Caco-2 (cell line): ENCODE measurements around the gene NKD1. TPM values are rescaled to one million over a fixed set of nuclear protein-coding genes. Genes with fewer than 3 reads are reported as not detected.

Source experiments
- BruUV-seq: library from RNA; stranded (reverse); fragments of 400-500 nt; replicated peaks from 2 replicates; lab custom pipeline; 2021; lab: Mats Ljungman, UMichigan
- CTCF ChIA-PET: fragments of 300-600 bp; sonication (Branson Sonifier 250); formaldehyde crosslinking; loops from one replicate; lab custom pipeline; 2022; ENCODE audit warnings: antibody characterized with exemption; lab: Charles Lee
- POLR2A ChIA-PET: fragments of 300-600 bp; sonication (Branson Sonifier 250); formaldehyde crosslinking; loops from one replicate; lab custom pipeline; 2022; ENCODE audit warnings: antibody characterized with exemption; lab: Charles Lee
- DNase-seq, 2 experiments: peaks; one replicate each; pipeline versions ENCODE4 v3.0.0 to v3.0.0-alpha.2; 2020 to 2022
- H3K27me3 ChIP-seq: replicated peaks from 2 replicates; pipeline ENCODE4 v1.6.0; 2011; ENCODE audit warnings: low read length; ENCODE audit not compliant: control insufficient read depth, insufficient read depth
- H3K36me3 ChIP-seq: 2 replicates; pipeline ENCODE4 v1.5.1; 2011; ENCODE audit warnings: low read length; ENCODE audit not compliant: control insufficient read depth, insufficient read depth
- H3K4me1 ChIP-seq: fragments of 250-450 bp; sonication (Bioruptor Pico); 2 replicates; pipeline ENCODE4 v1.5.1; 2020; ENCODE audit warnings: mild to moderate bottlenecking
- H3K4me3 ChIP-seq: 2 replicates; pipeline ENCODE4 v1.5.1; 2011; ENCODE audit warnings: low read depth, mild to moderate bottlenecking, control low read depth, low read length
- H3K9me3 ChIP-seq: fragments of 250-450 bp; sonication (Bioruptor Pico); 2 replicates; pipeline ENCODE4 v1.5.1; 2020; ENCODE audit warnings: mild to moderate bottlenecking, moderate library complexity
- H3K27ac Mint-ChIP-seq: one replicate; pipeline ENCODE4 v1.8.0; 2022; ENCODE audit warnings: mixed read lengths; ENCODE audit not compliant: unreplicated experiment
- H3K27me3 Mint-ChIP-seq: one replicate; pipeline ENCODE4 v1.8.0; 2022; ENCODE audit warnings: mixed read lengths; ENCODE audit not compliant: insufficient read depth, unreplicated experiment
- H3K36me3 Mint-ChIP-seq: one replicate; pipeline ENCODE4 v1.8.0; 2022; ENCODE audit warnings: mild to moderate bottlenecking, mixed read lengths; ENCODE audit not compliant: insufficient read depth, unreplicated experiment
- H3K4me1 Mint-ChIP-seq: one replicate; pipeline ENCODE4 v1.8.0; 2022; ENCODE audit warnings: low read depth, mixed read lengths; ENCODE audit not compliant: unreplicated experiment
- H3K4me3 Mint-ChIP-seq: one replicate; pipeline ENCODE4 v1.8.0; 2022; ENCODE audit warnings: mild to moderate bottlenecking, moderate library complexity, mixed read lengths; ENCODE audit not compliant: unreplicated experiment
- H3K9me3 Mint-ChIP-seq: one replicate; pipeline ENCODE4 v1.8.0; 2022; ENCODE audit warnings: mixed read lengths; ENCODE audit not compliant: unreplicated experiment
- CTCF ChIP-seq, 2 experiments: fragments of 200-600 bp in 1 of 2; IDR thresholded peaks; 1 replicate in 1 of 2; 2 replicates in 1 of 2; pipeline versions ENCODE4 v1.5.1 to v1.8.0; 2011 to 2022; ENCODE audit warnings: antibody characterized with exemption in 1 of 2, control low read depth in 1 of 2, inconsistent platforms in 1 of 2, low read depth in 1 of 2, low read length in 1 of 2, mild to moderate bottlenecking in 1 of 2, moderate library complexity in 1 of 2; ENCODE audit not compliant: insufficient read depth in 1 of 2, severe bottlenecking in 1 of 2, unreplicated experiment in 1 of 2
- intact Hi-C: fragments of 100-400 bp; cut with micrococcal nuclease; formaldehyde crosslinking; loops from one replicate; pipeline ENCODE4 v1.10.0; 2022; ENCODE audit not compliant: unreplicated experiment
- total RNA-seq: library from RNA; stranded (reverse); gene quantifications from 2 replicates; pipeline ENCODE4 v1.2.3, GENCODE V29; 2022

The NKD1 gene
- total RNA-seq, 1 experiment from 2014 or later = 54.9 TPM

GRCh38 chr16:50655558-50656055 is 107.4 kb downstream of the NKD1 start:
- Histone ChIP-seq H3K4me3 (no peak overlapping the region), H3K36me3 (no peaks in the 10 kb centered on the region), H3K27me3 (no peaks in the 10 kb centered on the region), H3K4me1 (no peaks in the 10 kb centered on the region), H3K9me3 (0 out of 2 replicates have a peak, but pooled peaks cover 4% of the 10 kb centered on the region)
- BruUV-seq = no TSS peak
- Mint-ChIP-seq H3K27me3 (no peaks in the 10 kb centered on the region), H3K36me3 (no peaks in the 10 kb centered on the region), H3K9me3 (peaks cover 11% of the 10 kb centered on the region), H3K27ac (no peak overlapping the region), H3K4me3 (no peak overlapping the region), H3K4me1 (peaks cover 7% of the 10 kb centered on the region)
- ChIA-PET CTCF (no interaction called here), POLR2A (no interaction called here)
- intact Hi-C loops = no loop called here
- no peak for TF ChIP-seq CTCF (IDR thresholded peaks at IDR 0.05; ENCODE audit: insufficient read depth in 1 of 2, low read depth in 1 of 2, low read length in 1 of 2, severe bottlenecking in 1 of 2, unreplicated experiment in 1 of 2)
- DNase-seq = no peak

- Histone ChIP-seq H3K9me3 (0 out of 2 replicates have a peak, but pooled peaks cover under 1% of the 10 kb centered on the region), H3K4me3 (no peak overlapping the region), H3K36me3 (no peaks in the 10 kb centered on the region), H3K27me3 (no peaks in the 10 kb centered on the region), H3K4me1 (no peaks in the 10 kb centered on the region)
- Mint-ChIP-seq H3K4me3 (no peak overlapping the region), H3K27me3 (no peaks in the 10 kb centered on the region), H3K4me1 (peaks cover 7% of the 10 kb centered on the region), H3K9me3 (peaks cover 2% of the 10 kb centered on the region), H3K27ac (no peak overlapping the region), H3K36me3 (no peaks in the 10 kb centered on the region)
- CTCF ChIA-PET = interaction anchor here (0.9 to 1.1 kb wide), 3 partner anchors 8 to 149 kb away, joined by 3 to 5 read pairs (median 3); no protein-coding TSS in a partner anchor
- BruUV-seq = no TSS peak
- no peak for TF ChIP-seq CTCF (IDR thresholded peaks at IDR 0.05; ENCODE audit: insufficient read depth in 1 of 2, low read depth in 1 of 2, low read length in 1 of 2, severe bottlenecking in 1 of 2, unreplicated experiment in 1 of 2)
- no peak for DNase-seq
- intact Hi-C loops = no loop called here
- POLR2A ChIA-PET = no interaction called here
Measured at GRCh38 chr16:50657241-50657640, 109.0 kb downstream of the NKD1 start.

GRCh38 chr16:50659806-50660205 is 111.6 kb downstream of the NKD1 start:
- ChIA-PET CTCF (no interaction called here), POLR2A (no interaction called here)
- BruUV-seq = no TSS peak
- Histone ChIP-seq H3K4me1 (no peaks in the 10 kb centered on the region), H3K27me3 (no peaks in the 10 kb centered on the region), H3K9me3 (0 out of 2 replicates have a peak, but pooled peaks cover 5% of the 10 kb centered on the region), H3K36me3 (no peaks in the 10 kb centered on the region), H3K4me3 (no peak overlapping the region)
- no peaks in the 10 kb centered on the region for H3K36me3 Mint-ChIP-seq
- no peak for DNase-seq
- H3K4me1 Mint-ChIP-seq = peaks cover 7% of the 10 kb centered on the region
- no peak overlapping the region for H3K27ac Mint-ChIP-seq
- TF ChIP-seq CTCF (IDR thresholded peaks at IDR 0.05; ENCODE audit: insufficient read depth in 1 of 2, low read depth in 1 of 2, low read length in 1 of 2, severe bottlenecking in 1 of 2, unreplicated experiment in 1 of 2) = no peak
- intact Hi-C loops = no loop called here
- no peak overlapping the region for H3K4me3 Mint-ChIP-seq
- H3K9me3 Mint-ChIP-seq = no peaks in the 10 kb centered on the region
- no peaks in the 10 kb centered on the region for H3K27me3 Mint-ChIP-seq
